Mesendoderm (in vitro differentiated cells): Measurements from ENCODE around the gene AGPAT1.

Experiments
- DNase-seq: peaks from one replicate; pipeline ENCODE4 v3.0.0; 2013
- H2AK5ac ChIP-seq: 2 replicates; pipeline ENCODE4 v1.6.1; 2013; ENCODE audit warnings: low read length, inconsistent platforms
- H2BK120ac ChIP-seq: 2 replicates; pipeline ENCODE4 v1.6.1; 2013; ENCODE audit warnings: low read depth, mild to moderate bottlenecking, low read length, moderate library complexity, mixed read lengths
- H2BK15ac ChIP-seq: replicated peaks from 2 replicates; pipeline ENCODE4 v1.6.1; 2013; ENCODE audit warnings: low read depth, mild to moderate bottlenecking, moderate library complexity
- H2BK5ac ChIP-seq: 2 replicates; pipeline ENCODE4 v1.6.1; 2013; ENCODE audit warnings: low read length, inconsistent platforms
- H3K18ac ChIP-seq: 2 replicates; pipeline ENCODE4 v1.6.1; 2013; ENCODE audit warnings: mild to moderate bottlenecking, low read length, mixed read lengths
- H3K23ac ChIP-seq: one replicate; pipeline ENCODE4 v1.6.1; 2013; ENCODE audit warnings: low read length
- H3K27ac ChIP-seq: 2 replicates; pipeline ENCODE4 v1.5.1; 2013; ENCODE audit warnings: low read depth, mild to moderate bottlenecking, inconsistent platforms, low read length, moderate library complexity
- H3K27me3 ChIP-seq: 2 replicates; pipeline ENCODE4 v1.6.1; 2013; ENCODE audit warnings: low read length, control low read depth, mild to moderate bottlenecking, inconsistent platforms; ENCODE audit not compliant: insufficient read depth, poor library complexity
- H3K36me3 ChIP-seq: 2 replicates; pipeline ENCODE4 v1.6.1; 2013; ENCODE audit warnings: low read length, inconsistent platforms; ENCODE audit not compliant: control insufficient read depth, insufficient read depth
- H3K4ac ChIP-seq: one replicate; pipeline ENCODE4 v1.6.1; 2013; ENCODE audit warnings: low read depth, mild to moderate bottlenecking, low read length, moderate library complexity
- H3K4me1 ChIP-seq: 2 replicates; pipeline ENCODE4 v1.6.1; 2013; ENCODE audit warnings: low read depth, low read length, inconsistent platforms; ENCODE audit not compliant: control insufficient read depth
- H3K4me2 ChIP-seq: 2 replicates; pipeline ENCODE4 v1.6.1; 2013; ENCODE audit warnings: low read length
- H3K4me3 ChIP-seq: 2 replicates; pipeline ENCODE4 v1.5.1; 2013; ENCODE audit warnings: mild to moderate bottlenecking, low read length
- H3K56ac ChIP-seq: one replicate; pipeline ENCODE4 v1.6.1; 2013; ENCODE audit warnings: low read length
- H3K79me1 ChIP-seq: 2 replicates; pipeline ENCODE4 v1.6.1; 2013; ENCODE audit warnings: low read length, inconsistent platforms
- H3K79me2 ChIP-seq: 2 replicates; pipeline ENCODE4 v1.6.1; 2013; ENCODE audit warnings: mild to moderate bottlenecking, low read length; ENCODE audit not compliant: control insufficient read depth, insufficient read depth
- H3K9ac ChIP-seq: 2 replicates; pipeline ENCODE4 v1.6.1; 2013; ENCODE audit warnings: low read length, inconsistent platforms
- H4K5ac ChIP-seq: one replicate; pipeline ENCODE4 v1.6.1; 2013; ENCODE audit warnings: low read length
- H4K8ac ChIP-seq: one replicate; pipeline ENCODE4 v1.6.1; 2013; ENCODE audit warnings: low read depth, mild to moderate bottlenecking, control low read depth, low read length, moderate library complexity
- WGBS: extraction: QIAGEN DNeasy Blood & Tissue Kit; methylation state at CpG from one replicate; pipeline ENCODE4 v1.1.7; 2013; ENCODE audit warnings: low lambda C conversion rate, missing lambda C conversion rate; ENCODE audit not compliant: insufficient coverage; ENCODE audit errors: extremely low coverage; 5-methylcytosine and 5-hydroxymethylcytosine counted together

The AGPAT1 gene

DNA sequence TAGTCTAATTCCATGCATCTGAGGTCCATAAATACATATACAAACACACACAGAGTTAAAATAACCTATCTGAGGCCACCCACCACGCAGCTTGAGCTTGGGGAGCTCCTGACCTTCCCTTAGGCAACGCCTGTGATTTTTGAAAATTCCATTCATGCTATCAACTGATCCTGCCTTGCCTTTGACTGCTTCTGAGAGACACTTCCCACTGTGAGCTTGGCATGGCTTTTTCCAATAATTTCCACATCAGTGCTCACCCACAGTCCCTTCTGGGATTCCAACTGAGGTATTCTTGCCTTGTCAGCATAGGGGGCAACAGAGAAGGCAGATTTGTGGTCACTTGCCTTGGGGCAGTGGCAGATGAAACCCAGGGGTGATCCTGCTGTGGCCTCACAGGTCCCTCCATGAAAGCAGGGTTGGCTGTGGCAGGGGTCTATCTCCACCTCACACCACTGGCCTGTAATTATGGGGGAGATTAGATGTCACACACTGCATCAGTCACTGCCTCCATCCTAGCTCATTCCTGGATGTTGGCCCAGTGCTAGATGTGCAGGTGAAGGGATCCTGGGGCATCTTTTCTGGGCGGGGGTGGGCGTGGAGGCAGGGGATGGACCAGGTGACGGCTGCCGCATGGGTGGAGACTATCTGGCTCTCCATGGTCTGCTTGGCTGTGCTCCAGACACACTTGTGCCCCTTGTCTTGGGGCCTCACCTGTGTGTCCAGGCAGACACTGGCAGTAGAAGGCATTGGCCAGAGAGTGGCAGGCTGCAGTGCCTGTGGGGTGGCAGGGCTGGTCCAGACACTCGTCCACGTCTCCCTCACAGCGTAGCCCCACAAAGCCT is 27.8 kb upstream of the AGPAT1 start:
- Histone ChIP-seq H2BK120ac (no peak overlapping the region), H2AK5ac (no peak overlapping the region), H3K27ac (no peak overlapping the region), H2BK5ac (no peak overlapping the region), H3K56ac (no peak overlapping the region), H4K5ac (no peak overlapping the region), H3K4me1 (no peaks in the 10 kb centered on the region), H3K18ac (no peak overlapping the region), H3K4me3 (no peak overlapping the region), H2BK15ac (no peak overlapping the region), H3K36me3 (no peaks in the 10 kb centered on the region), H4K8ac (no peak overlapping the region), H3K23ac (no peak overlapping the region), H3K79me2 (no peaks in the 10 kb centered on the region), H3K9ac (no peak overlapping the region), H3K4ac (no peak overlapping the region), H3K27me3 (no peaks in the 10 kb centered on the region), H3K4me2 (no peak overlapping the region), H3K79me1 (no peaks in the 10 kb centered on the region)
- WGBS: no CpG with 5 or more reads among the region's 9 CpGs
- no peak for DNase-seq

DNA sequence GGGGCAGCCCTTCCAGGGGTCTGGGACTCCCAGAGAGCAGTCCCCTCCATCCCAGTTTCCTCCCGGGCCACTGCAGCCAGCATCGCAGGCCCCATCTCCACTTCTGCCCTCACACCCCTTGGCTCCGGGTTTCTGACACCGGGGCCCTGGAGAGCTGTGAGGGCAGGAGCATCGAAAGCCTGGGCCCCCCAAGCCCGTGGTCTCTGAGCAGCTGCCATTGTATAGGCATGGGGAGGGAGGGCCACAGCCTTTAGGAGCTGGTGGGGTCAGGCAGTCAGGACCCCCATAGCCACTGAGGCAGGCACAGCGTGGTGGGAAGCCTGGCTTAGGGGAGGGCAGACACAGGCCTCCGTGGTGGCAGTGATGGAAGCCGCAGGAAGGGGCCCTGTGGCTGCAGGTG is 26.3 kb upstream of the AGPAT1 start:
- H3K18ac ChIP-seq: no peak overlapping the region
- no peaks in the 10 kb centered on the region for H3K36me3 ChIP-seq
- H3K56ac ChIP-seq: no peak overlapping the region
- no peak overlapping the region for H3K4ac ChIP-seq
- no peak overlapping the region for H2BK120ac ChIP-seq
- no peak overlapping the region for H3K23ac ChIP-seq
- no peaks in the 10 kb centered on the region for H3K27me3 ChIP-seq
- H3K79me2 ChIP-seq: no peaks in the 10 kb centered on the region
- H3K4me2 ChIP-seq: no peak overlapping the region
- H2AK5ac ChIP-seq: no peak overlapping the region
- no peak overlapping the region for H4K8ac ChIP-seq
- no CpG with 5 or more reads among the region's 9 CpGs for WGBS
- H3K9ac ChIP-seq: no peak overlapping the region
- no peak overlapping the region for H2BK5ac ChIP-seq
- H3K4me3 ChIP-seq: no peak overlapping the region
- H4K5ac ChIP-seq: no peak overlapping the region
- no peak overlapping the region for H2BK15ac ChIP-seq
- no peaks in the 10 kb centered on the region for H3K4me1 ChIP-seq
- no peaks in the 10 kb centered on the region for H3K79me1 ChIP-seq
- no peak overlapping the region for H3K27ac ChIP-seq
- no peak for DNase-seq

DNA sequence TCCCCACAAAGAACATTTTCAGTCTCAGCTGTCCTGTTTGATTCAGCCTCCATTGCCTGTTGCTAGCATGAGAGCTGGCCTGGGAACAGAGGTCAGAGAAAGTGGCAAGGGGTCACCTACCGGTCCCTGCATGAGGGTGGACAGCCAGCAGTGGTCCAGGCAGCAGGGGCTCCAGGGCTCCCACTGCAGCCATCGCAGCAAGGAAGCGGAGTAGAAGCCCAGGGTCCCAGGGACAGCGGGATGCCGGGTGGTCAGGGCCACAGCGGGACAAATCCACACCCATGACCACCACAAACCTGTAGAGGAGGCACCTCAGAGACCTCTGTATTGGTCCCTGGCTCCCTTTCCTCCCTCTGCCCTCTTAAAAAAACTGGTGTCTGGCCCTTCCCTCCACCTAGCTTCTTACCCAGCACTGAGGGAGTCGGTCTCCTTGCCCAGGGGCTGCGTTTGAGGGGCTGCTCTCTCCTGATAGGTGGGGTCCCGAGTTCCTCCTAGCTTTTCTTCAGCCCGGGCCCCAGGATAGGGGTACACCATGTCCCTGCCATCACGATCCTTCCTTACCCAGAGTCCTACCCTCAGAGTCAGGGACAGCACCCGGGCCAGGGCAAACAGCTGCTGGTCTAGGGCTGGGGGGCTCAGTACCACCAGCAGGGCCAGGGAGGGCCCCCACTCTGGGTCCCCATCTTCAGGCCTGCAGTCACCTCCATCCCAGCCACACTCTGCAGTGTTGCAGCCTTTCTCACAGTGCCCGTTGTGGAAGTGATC is 25.0 kb upstream of the AGPAT1 start:
- Histone ChIP-seq H3K9ac (no peak overlapping the region), H3K27ac (no peak overlapping the region), H2BK15ac (no peak overlapping the region), H3K79me2 (no peaks in the 10 kb centered on the region), H3K4me1 (peaks cover 5% of the 10 kb centered on the region), H3K4me3 (no peak overlapping the region), H3K27me3 (no peaks in the 10 kb centered on the region), H3K18ac (no peak overlapping the region), H3K4ac (no peak overlapping the region), H4K8ac (no peak overlapping the region), H3K36me3 (no peaks in the 10 kb centered on the region), H3K23ac (no peak overlapping the region), H4K5ac (no peak overlapping the region), H3K79me1 (no peaks in the 10 kb centered on the region), H3K56ac (no peak overlapping the region), H2BK5ac (no peak overlapping the region), H3K4me2 (no peak overlapping the region), H2AK5ac (no peak overlapping the region), H2BK120ac (no peak overlapping the region)
- no CpG with 5 or more reads among the region's 13 CpGs for WGBS
- no peak for DNase-seq

DNA sequence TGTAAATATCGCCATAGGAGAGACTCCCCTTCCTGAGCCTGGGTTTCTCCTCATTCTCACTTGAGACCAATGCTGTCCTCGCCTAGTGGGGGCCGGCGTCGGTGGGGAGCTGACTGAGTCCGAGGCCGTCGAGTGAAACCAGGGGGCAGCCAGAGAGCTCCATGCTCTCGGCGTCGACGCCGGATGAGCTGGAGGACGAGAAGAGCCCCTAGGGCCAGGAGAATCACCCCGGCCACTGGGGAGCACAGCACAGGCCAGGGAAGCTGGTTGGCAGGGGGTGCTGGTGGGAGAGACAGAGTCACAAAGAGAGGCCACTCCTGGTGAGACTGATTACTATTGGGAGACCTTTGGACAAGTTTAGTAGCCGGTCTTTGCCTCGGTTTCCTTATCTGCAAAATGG is 23.0 kb upstream of the AGPAT1 start:
- no peak for DNase-seq

DNA sequence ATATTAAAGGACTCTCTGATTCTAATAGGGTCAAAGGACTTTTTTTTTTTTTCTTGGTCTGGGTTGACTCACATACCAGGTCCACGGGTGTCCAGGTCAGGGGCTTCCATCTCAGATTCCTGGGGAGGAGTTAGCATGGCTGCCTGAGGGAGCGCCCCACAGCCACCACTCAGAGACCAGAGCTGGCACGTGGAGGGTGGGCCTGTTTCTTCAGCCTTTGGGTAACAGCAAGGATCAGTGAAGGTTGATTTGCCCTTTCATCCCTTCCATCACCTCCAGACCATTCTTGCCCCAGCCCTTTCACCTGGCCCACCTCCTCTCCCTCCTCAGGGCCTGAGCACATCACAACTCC is 22.4 kb upstream of the AGPAT1 start:
- Histone ChIP-seq H2BK5ac (no peak overlapping the region), H3K23ac (no peak overlapping the region), H2AK5ac (no peak overlapping the region), H3K4me2 (no peak overlapping the region), H4K8ac (no peak overlapping the region), H3K18ac (no peak overlapping the region), H3K27ac (no peak overlapping the region), H3K9ac (no peak overlapping the region), H2BK120ac (no peak overlapping the region), H3K4me1 (peaks cover 11% of the 10 kb centered on the region), H3K27me3 (no peaks in the 10 kb centered on the region), H2BK15ac (no peak overlapping the region), H3K4ac (no peak overlapping the region), H4K5ac (no peak overlapping the region), H3K36me3 (no peaks in the 10 kb centered on the region), H3K79me2 (no peaks in the 10 kb centered on the region), H3K56ac (no peak overlapping the region), H3K4me3 (no peak overlapping the region), H3K79me1 (no peaks in the 10 kb centered on the region)
- WGBS: no CpG with 5 or more reads among the region's 3 CpGs
- DNase-seq: no peak

More for the DNA sequence above, 23.0 kb upstream of the AGPAT1 start:
- no peak overlapping the region for H3K4ac ChIP-seq
- H2BK5ac ChIP-seq: no peak overlapping the region
- no peak overlapping the region for H4K8ac ChIP-seq
- H3K79me1 ChIP-seq: no peaks in the 10 kb centered on the region
- H2BK15ac ChIP-seq: no peak overlapping the region
- H3K27ac ChIP-seq: no peak overlapping the region
- H3K36me3 ChIP-seq: no peaks in the 10 kb centered on the region
- H3K4me1 ChIP-seq: peaks cover 11% of the 10 kb centered on the region
- H4K5ac ChIP-seq: no peak overlapping the region
- H2AK5ac ChIP-seq: no peak overlapping the region
- H3K4me3 ChIP-seq: no peak overlapping the region
- no peak overlapping the region for H3K18ac ChIP-seq
- no peak overlapping the region for H3K56ac ChIP-seq
- H3K27me3 ChIP-seq: no peaks in the 10 kb centered on the region
- no peak overlapping the region for H2BK120ac ChIP-seq
- no peaks in the 10 kb centered on the region for H3K79me2 ChIP-seq
- no peak overlapping the region for H3K23ac ChIP-seq
- no peak overlapping the region for H3K4me2 ChIP-seq
- no peak overlapping the region for H3K9ac ChIP-seq
- WGBS: no CpG with 5 or more reads among the region's 17 CpGs
